Measurements from ENCODE around the gene TMEM181.

DNA sequence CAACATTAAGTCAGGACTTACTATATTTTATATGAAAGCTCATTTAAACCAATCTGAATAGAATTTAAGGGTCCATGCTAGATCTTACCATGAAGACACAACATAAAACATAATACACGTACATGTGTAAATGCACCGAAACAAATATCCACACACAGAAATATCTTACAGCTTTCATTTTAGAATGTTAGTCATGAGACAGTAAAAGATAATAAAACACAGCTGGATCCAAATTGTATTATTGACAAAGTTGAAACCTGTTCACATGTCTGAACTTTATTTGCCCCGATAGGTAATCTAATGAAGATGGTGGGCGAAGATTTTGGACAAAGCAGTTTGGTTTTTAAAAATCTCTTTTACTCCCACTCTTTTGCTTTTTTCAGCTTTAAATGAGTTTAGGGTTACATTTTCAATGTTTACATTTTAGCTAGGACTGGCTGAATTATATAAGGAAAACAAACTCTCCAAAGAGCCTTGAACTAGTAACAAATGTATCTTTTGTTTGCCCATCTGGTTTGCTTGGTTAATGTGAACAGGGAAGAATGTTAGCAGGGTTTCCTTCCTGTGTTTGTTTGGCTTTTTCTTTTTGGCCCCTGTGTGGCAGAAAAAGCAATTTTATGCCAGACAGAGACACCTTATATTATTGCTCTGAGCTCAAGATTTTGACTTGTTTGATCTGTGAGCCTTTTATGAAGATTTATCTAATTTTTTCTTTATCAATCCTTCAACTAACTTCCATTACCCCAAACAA lies 5.1 kb upstream of the TMEM181 start:
- TF ChIP-seq, protein P1, sequence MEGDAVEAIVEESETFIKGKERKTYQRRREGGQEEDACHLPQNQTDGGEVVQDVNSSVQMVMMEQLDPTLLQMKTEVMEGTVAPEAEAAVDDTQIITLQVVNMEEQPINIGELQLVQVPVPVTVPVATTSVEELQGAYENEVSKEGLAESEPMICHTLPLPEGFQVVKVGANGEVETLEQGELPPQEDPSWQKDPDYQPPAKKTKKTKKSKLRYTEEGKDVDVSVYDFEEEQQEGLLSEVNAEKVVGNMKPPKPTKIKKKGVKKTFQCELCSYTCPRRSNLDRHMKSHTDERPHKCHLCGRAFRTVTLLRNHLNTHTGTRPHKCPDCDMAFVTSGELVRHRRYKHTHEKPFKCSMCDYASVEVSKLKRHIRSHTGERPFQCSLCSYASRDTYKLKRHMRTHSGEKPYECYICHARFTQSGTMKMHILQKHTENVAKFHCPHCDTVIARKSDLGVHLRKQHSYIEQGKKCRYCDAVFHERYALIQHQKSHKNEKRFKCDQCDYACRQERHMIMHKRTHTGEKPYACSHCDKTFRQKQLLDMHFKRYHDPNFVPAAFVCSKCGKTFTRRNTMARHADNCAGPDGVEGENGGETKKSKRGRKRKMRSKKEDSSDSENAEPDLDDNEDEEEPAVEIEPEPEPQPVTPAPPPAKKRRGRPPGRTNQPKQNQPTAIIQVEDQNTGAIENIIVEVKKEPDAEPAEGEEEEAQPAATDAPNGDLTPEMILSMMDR (conservative IDR thresholded peaks at IDR 0.05; ENCODE audit: low read depth in 2 of 2) = no peak
- TF ChIP-seq POLR2AphosphoS5 (IDR thresholded peaks at IDR 0.05; ENCODE audit: low read depth) (no peak), EZH2phosphoT487 (IDR thresholded peaks at IDR 0.05; ENCODE audit: unreplicated experiment) (no peak), CREB1 (CRISPR knock-in tag; IDR thresholded peaks at IDR 0.05; ENCODE audit: low read depth) (no peak), JUNB (IDR thresholded peaks at IDR 0.05; ENCODE audit: unreplicated experiment) (no peak)

Measured in GM23338 (cell line).